ENCODE data around the gene TFAP2B. TPM values are rescaled to one million over a fixed set of nuclear protein-coding genes. Genes with fewer than 3 reads are reported as not detected.

Gene TFAP2B
- total and polyA plus RNA-seq, 9 donors, result under 0.01 to 6.9 (median 0.07) TPM; not detected in 1

- Histone ChIP-seq H3K27ac (ENCODE audit: low read length) (no peak overlapping the region), H3K27me3 (ENCODE audit: control insufficient read depth, insufficient read depth, low read length) (peaks cover 41% of the 10 kb centered on the region), H3K4me1 (ENCODE audit: control insufficient read depth, insufficient read depth, low read length) (peaks cover 11% of the 10 kb centered on the region), H3K4me3 (ENCODE audit: low read length) (peak overlapping the region; percentile 35), H3K36me3 (ENCODE audit: control insufficient read depth, insufficient read depth, low read length) (no peaks in the 10 kb centered on the region), H3K9me3 (replicated peaks; ENCODE audit: control insufficient read depth, low read depth, low read length) (no peaks in the 10 kb centered on the region)
- peak; percentile 85 for DNase-seq
- WGBS (ENCODE audit: insufficient coverage), result 0% methylated on average over 5 of the region's 14 CpGs
These were observed 2.5 kb upstream of the TFAP2B start for GRCh38 chr6:50816115-50816675.

- H3K36me3 ChIP-seq (ENCODE audit: control insufficient read depth, insufficient read depth, low read length), result no peaks in the 10 kb centered on the region
- no peak overlapping the region for H3K4me3 ChIP-seq (ENCODE audit: low read length)
- 4% methylated on average over 6 of the region's 15 CpGs for WGBS (ENCODE audit: insufficient coverage)
- H3K27ac ChIP-seq (ENCODE audit: low read length), result no peak overlapping the region
- no peaks in the 10 kb centered on the region for H3K9me3 ChIP-seq (replicated peaks; ENCODE audit: control insufficient read depth, low read depth, low read length)
- peaks cover 11% of the 10 kb centered on the region for H3K4me1 ChIP-seq (ENCODE audit: control insufficient read depth, insufficient read depth, low read length)
- DNase-seq, result no peak
- peaks cover 50% of the 10 kb centered on the region for H3K27me3 ChIP-seq (ENCODE audit: control insufficient read depth, insufficient read depth, low read length)
These were observed 1.6 kb upstream of the TFAP2B start for GRCh38 chr6:50816947-50817645.

- no peak overlapping the region for H3K4me3 ChIP-seq (ENCODE audit: low read length)
- WGBS (ENCODE audit: insufficient coverage), result 14% methylated on average over 1 of the region's 2 CpGs
- H3K9me3 ChIP-seq (replicated peaks; ENCODE audit: control insufficient read depth, low read depth, low read length), result no peaks in the 10 kb centered on the region
- H3K27ac ChIP-seq (ENCODE audit: low read length), result no peak overlapping the region
- H3K27me3 ChIP-seq (ENCODE audit: control insufficient read depth, insufficient read depth, low read length), result peaks cover 55% of the 10 kb centered on the region
- H3K36me3 ChIP-seq (ENCODE audit: control insufficient read depth, insufficient read depth, low read length), result no peaks in the 10 kb centered on the region
- no peak for DNase-seq
- peaks cover 11% of the 10 kb centered on the region for H3K4me1 ChIP-seq (ENCODE audit: control insufficient read depth, insufficient read depth, low read length)
These were observed 1.1 kb upstream of the TFAP2B start for GRCh38 chr6:50817646-50817950.

GRCh38 chr6:50818020-50818419, 651 bp upstream of the TFAP2B start:
- no CpG with 5 or more reads among the region's 6 CpGs for WGBS (ENCODE audit: insufficient coverage)
- Histone ChIP-seq H3K4me3 (ENCODE audit: low read length) (no peak overlapping the region), H3K36me3 (ENCODE audit: control insufficient read depth, insufficient read depth, low read length) (no peaks in the 10 kb centered on the region), H3K4me1 (ENCODE audit: control insufficient read depth, insufficient read depth, low read length) (peaks cover 11% of the 10 kb centered on the region), H3K9me3 (replicated peaks; ENCODE audit: control insufficient read depth, low read depth, low read length) (no peaks in the 10 kb centered on the region), H3K27ac (ENCODE audit: low read length) (no peak overlapping the region), H3K27me3 (ENCODE audit: control insufficient read depth, insufficient read depth, low read length) (peaks cover 59% of the 10 kb centered on the region)
- DNase-seq, result no peak

- Histone ChIP-seq H3K9me3 (replicated peaks; ENCODE audit: control insufficient read depth, low read depth, low read length) (no peaks in the 10 kb centered on the region), H3K27ac (ENCODE audit: low read length) (no peak overlapping the region), H3K36me3 (ENCODE audit: control insufficient read depth, insufficient read depth, low read length) (no peaks in the 10 kb centered on the region), H3K27me3 (ENCODE audit: control insufficient read depth, insufficient read depth, low read length) (peaks cover 70% of the 10 kb centered on the region), H3K4me3 (ENCODE audit: low read length) (peak overlapping the region; percentile 10), H3K4me1 (ENCODE audit: control insufficient read depth, insufficient read depth, low read length) (peaks cover 11% of the 10 kb centered on the region)
- peak; percentile 26 for DNase-seq
- WGBS (ENCODE audit: insufficient coverage), result 3% methylated on average over 45 of the region's 45 CpGs
These were observed 814 bp downstream of the TFAP2B start for GRCh38 chr6:50819466-50819903.

- no peaks in the 10 kb centered on the region for H3K36me3 ChIP-seq (ENCODE audit: control insufficient read depth, insufficient read depth, low read length)
These were observed 1.5 kb downstream of the TFAP2B start for GRCh38 chr6:50819904-50820868.

GRCh38 chr6:50820869-50821264, 2.2 kb downstream of the TFAP2B start:
- no peaks in the 10 kb centered on the region for H3K36me3 ChIP-seq (ENCODE audit: control insufficient read depth, insufficient read depth, low read length)
- H3K27me3 ChIP-seq (ENCODE audit: control insufficient read depth, insufficient read depth, low read length), result peaks cover 75% of the 10 kb centered on the region
- DNase-seq, result no peak
- no peak overlapping the region for H3K4me3 ChIP-seq (ENCODE audit: low read length)
- H3K27ac ChIP-seq (ENCODE audit: low read length), result no peak overlapping the region
- no peaks in the 10 kb centered on the region for H3K9me3 ChIP-seq (replicated peaks; ENCODE audit: control insufficient read depth, low read depth, low read length)
- WGBS (ENCODE audit: insufficient coverage), result 17% methylated on average over 3 of the region's 5 CpGs
- peaks cover 11% of the 10 kb centered on the region for H3K4me1 ChIP-seq (ENCODE audit: control insufficient read depth, insufficient read depth, low read length)

More at GRCh38 chr6:50819904-50820868, 1.5 kb downstream of the TFAP2B start:
- Histone ChIP-seq H3K27ac (ENCODE audit: low read length) (no peak overlapping the region), H3K9me3 (replicated peaks; ENCODE audit: control insufficient read depth, low read depth, low read length) (no peaks in the 10 kb centered on the region), H3K4me1 (ENCODE audit: control insufficient read depth, insufficient read depth, low read length) (peaks cover 11% of the 10 kb centered on the region), H3K27me3 (ENCODE audit: control insufficient read depth, insufficient read depth, low read length) (peaks cover 68% of the 10 kb centered on the region), H3K4me3 (ENCODE audit: low read length) (no peak overlapping the region)
- WGBS (ENCODE audit: insufficient coverage), result under 1% methylated on average over 41 of the region's 58 CpGs
- no peak for DNase-seq

- Histone ChIP-seq H3K4me1 (ENCODE audit: control insufficient read depth, insufficient read depth, low read length) (peaks cover 11% of the 10 kb centered on the region), H3K27me3 (ENCODE audit: control insufficient read depth, insufficient read depth, low read length) (peaks cover 78% of the 10 kb centered on the region), H3K9me3 (replicated peaks; ENCODE audit: control insufficient read depth, low read depth, low read length) (no peaks in the 10 kb centered on the region), H3K36me3 (ENCODE audit: control insufficient read depth, insufficient read depth, low read length) (no peaks in the 10 kb centered on the region), H3K27ac (ENCODE audit: low read length) (no peak overlapping the region), H3K4me3 (ENCODE audit: low read length) (no peak overlapping the region)
- 11% methylated on average over 10 of the region's 20 CpGs for WGBS (ENCODE audit: insufficient coverage)
- DNase-seq, result no peak
These were observed 2.9 kb downstream of the TFAP2B start for GRCh38 chr6:50821441-50822077.

- H3K27ac ChIP-seq (ENCODE audit: low read length), result no peak overlapping the region
- peak; percentile 31 for DNase-seq
- 0% methylated on average over 2 of the region's 6 CpGs for WGBS (ENCODE audit: insufficient coverage)
- H3K4me3 ChIP-seq (ENCODE audit: low read length), result no peak overlapping the region
- peaks cover 11% of the 10 kb centered on the region for H3K4me1 ChIP-seq (ENCODE audit: control insufficient read depth, insufficient read depth, low read length)
- peaks cover 83% of the 10 kb centered on the region for H3K27me3 ChIP-seq (ENCODE audit: control insufficient read depth, insufficient read depth, low read length)
- no peaks in the 10 kb centered on the region for H3K9me3 ChIP-seq (replicated peaks; ENCODE audit: control insufficient read depth, low read depth, low read length)
- H3K36me3 ChIP-seq (ENCODE audit: control insufficient read depth, insufficient read depth, low read length), result no peaks in the 10 kb centered on the region
These were observed 3.4 kb downstream of the TFAP2B start for GRCh38 chr6:50822078-50822476.

All from muscle of leg (tissue), 11 donors.